ENCODE data around the gene FCRLA.

FCRLA gene

DNA sequence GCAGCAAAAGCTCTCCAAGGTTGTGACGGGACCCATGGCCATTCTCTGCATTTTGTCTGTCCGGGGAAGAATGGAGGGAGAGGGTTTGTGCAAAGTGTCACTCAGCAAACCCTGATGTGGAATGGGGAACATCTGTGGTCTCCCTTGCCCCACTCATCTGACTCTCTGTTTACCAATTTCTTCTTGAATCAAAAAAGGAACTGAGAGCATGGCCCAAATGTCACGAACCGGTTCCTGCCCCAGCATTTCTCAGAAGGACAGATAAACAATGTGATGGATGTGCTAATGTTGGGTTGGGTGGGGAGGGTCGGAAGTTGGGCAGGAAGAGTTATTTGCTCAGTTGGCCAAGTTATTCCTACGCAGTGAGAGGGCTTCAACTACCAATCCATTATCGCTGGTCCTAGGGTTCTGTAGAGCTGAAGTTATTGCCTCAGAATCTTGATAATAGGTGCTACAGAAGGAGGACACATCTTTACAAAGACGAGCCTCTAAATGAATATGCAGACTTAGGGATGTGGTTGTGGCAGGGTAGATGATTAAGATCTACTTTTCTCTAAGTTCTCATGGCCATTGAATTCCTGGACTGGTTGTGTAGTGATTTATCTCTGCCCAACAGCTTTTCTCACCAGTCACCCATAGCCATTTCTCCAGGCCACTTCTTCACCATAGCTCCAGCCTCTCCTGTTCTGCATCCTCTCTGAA, 33.0 kb downstream of the FCRLA start:
- TF ChIP-seq, protein P1, sequence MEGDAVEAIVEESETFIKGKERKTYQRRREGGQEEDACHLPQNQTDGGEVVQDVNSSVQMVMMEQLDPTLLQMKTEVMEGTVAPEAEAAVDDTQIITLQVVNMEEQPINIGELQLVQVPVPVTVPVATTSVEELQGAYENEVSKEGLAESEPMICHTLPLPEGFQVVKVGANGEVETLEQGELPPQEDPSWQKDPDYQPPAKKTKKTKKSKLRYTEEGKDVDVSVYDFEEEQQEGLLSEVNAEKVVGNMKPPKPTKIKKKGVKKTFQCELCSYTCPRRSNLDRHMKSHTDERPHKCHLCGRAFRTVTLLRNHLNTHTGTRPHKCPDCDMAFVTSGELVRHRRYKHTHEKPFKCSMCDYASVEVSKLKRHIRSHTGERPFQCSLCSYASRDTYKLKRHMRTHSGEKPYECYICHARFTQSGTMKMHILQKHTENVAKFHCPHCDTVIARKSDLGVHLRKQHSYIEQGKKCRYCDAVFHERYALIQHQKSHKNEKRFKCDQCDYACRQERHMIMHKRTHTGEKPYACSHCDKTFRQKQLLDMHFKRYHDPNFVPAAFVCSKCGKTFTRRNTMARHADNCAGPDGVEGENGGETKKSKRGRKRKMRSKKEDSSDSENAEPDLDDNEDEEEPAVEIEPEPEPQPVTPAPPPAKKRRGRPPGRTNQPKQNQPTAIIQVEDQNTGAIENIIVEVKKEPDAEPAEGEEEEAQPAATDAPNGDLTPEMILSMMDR (IDR thresholded peaks at IDR 0.05; ENCODE audit: low read length, missing control alignments): no peak
- no peak overlapping the region for H3K4me3 ChIP-seq (replicated peaks; ENCODE audit: low read depth, low read length)
- no peak for DNase-seq (ENCODE audit: low read depth)

DNA sequence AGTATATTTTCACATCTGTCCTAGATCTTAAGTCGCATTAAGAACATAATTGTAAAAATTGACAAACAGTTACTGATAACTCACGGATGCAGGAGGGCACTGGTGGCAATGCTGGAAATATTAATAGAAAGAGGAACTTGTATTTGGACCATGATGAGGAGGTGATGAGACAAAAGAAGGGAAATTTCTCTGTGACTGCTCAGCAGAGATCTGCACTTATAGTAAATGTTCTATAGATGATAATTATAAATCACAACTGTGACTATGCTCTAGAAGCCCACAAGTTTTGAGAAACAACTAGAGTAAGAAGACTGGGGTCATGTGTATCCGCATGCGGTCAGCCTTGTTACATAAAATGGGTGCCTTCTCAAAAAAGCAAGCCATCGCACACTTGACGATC, 33.9 kb downstream of the FCRLA start:
- TF ChIP-seq, protein P1 (IDR thresholded peaks at IDR 0.05; ENCODE audit: low read length, missing control alignments): no peak
- no peak for DNase-seq (ENCODE audit: low read depth)
- no peak overlapping the region for H3K4me3 ChIP-seq (replicated peaks; ENCODE audit: low read depth, low read length)

DNA sequence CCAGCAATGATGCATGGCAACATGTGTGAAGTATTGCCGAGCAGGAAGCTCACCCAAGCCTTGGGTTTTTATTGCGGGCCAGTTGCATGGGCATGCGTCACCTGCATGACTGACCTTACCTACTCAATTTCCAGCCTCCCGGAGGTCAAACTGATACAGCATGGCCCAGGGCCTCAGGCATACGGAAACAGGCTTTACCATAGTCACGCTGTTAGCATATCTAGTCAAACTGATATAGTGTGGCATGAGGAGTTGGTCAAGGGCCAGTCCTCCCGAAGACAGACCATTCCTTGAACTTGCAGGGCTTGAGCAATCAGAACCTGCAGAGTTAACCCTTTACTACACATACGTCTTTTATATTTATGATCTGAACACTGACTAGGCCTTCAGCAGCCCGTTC, 36.2 kb downstream of the FCRLA start:
- no peak overlapping the region for H3K4me3 ChIP-seq (replicated peaks; ENCODE audit: low read depth, low read length)
- peak; percentile 47 for DNase-seq (ENCODE audit: low read depth)
- TF ChIP-seq, protein P1 (IDR thresholded peaks at IDR 0.05; ENCODE audit: low read length, missing control alignments): no peak

DNA sequence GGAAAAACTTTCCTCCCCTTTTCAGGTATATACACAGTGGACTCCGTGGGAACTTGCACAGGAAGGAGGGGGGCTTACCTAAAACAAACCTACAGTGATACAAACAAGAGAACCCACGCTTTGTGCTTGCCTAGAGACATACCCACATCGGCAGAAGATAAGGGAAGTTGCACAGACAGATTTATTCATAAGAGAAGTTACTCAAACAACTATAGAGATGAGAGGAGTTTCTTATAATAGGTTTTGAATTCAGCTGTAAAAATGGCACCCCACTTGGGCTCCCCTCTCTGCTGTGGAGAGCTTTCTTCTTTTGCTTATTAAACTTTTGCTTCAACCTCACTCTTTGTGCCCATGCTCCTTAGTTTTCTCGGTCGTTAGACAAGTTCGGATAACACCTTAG, 40.8 kb downstream of the FCRLA start:
- DNase-seq (ENCODE audit: low read depth): no peak
- TF ChIP-seq, protein P1 (IDR thresholded peaks at IDR 0.05; ENCODE audit: low read length, missing control alignments): no peak
- H3K4me3 ChIP-seq (replicated peaks; ENCODE audit: low read depth, low read length): no peak overlapping the region

DNA sequence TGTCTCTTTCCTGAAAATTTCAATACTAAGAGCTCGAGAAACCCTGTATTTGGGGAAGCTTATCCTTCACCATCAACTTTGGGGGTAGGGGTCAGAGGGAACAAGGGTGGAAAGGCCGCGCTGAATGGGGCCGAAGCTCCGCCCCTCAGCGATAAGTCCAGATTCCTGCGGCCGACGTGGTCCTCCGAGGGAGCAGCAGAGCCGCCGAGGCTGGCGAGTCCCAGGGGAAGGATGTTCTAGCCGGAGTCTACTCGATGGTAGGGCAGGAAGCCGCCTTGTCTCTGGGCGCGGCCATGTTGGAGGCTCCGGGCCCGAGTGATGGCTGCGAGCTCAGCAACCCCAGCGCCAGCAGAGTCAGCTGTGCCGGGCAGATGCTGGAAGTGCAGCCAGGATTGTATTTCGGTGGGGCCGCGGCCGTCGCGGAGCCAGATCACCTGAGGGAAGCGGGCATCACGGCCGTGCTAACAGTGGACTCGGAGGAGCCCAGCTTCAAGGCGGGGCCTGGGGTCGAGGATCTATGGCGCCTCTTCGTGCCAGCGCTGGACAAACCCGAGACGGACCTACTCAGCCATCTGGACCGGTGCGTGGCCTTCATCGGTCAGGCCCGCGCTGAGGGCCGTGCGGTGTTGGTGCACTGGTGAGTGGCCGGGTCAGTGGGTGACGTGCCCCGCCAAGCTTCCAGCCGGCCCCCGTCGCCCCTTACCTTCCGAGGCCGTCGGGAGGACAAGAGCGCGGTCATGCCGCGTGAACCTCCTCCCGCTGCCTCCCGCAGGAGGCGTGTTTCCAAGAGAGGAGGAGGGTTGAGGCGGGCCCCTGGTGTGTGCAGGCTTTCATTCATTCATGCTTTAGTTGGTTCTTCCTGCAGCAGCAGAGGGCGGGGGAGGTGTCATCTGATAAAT, 42.7 kb downstream of the FCRLA start, which contains the start of gene DUSP12:
Gene DUSP12 (plus strand): TSS at position 278 of the 899 bp plus-strand sequence. CDS start 16 bp downstream, at position 294.
- peak within 1 kb of the TSS; percentile 93 for H3K4me3 ChIP-seq (replicated peaks; ENCODE audit: low read depth, low read length)
- TF ChIP-seq, protein P1 (IDR thresholded peaks at IDR 0.05; ENCODE audit: low read length, missing control alignments): peak; percentile 20
- DNase-seq (ENCODE audit: low read depth): peak; percentile 97

DNA sequence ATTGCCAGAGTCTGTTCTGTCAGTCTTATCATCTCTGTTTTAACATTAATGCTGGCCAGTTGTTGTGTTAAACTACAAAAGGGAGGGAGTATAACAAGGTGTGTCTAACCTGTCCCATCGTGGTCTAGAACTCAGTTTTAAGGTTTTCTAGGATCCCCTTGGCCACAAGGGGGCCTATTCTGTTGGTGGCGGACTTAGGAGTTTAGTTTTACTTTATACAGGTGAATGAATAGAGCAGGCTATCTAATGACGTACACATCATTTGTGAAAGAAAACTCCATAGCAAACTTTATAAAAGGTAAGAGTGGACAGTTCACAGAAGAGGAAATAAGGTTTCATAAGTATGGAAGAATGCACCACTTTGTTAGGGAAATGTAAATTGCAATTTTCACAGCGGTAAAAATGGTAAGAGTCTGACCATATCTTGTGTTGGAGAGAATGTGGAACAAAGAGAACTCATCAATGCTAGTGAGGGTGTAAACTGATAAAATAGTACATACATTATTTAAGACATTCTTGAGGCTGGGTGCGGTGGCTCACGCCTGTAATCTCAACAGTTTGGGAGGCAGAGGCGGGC, 56.6 kb downstream of the FCRLA start:
- no peak overlapping the region for H3K4me3 ChIP-seq (replicated peaks; ENCODE audit: low read depth, low read length)
- TF ChIP-seq, protein P1 (IDR thresholded peaks at IDR 0.05; ENCODE audit: low read length, missing control alignments): peak; percentile 57
- no peak for DNase-seq (ENCODE audit: low read depth)

Data from fibroblast of pulmonary artery (primary cell).